Activated naive CD4-positive, alpha-beta T cell treated with Interleukin-2 at 50 U/mL for 16 hours (primary cell): Measurements from ENCODE around the gene SLC16A9.
"Not testable (repeated sequence)": the region's sequence is repeated elsewhere in the genome, so short reads cannot be mapped to it uniquely, and the experiment has no call there.

Experiments
- DNase-seq: peaks from one replicate; pipeline ENCODE4 v3.0.0-alpha.2; 2020

SLC16A9 gene, protein sequence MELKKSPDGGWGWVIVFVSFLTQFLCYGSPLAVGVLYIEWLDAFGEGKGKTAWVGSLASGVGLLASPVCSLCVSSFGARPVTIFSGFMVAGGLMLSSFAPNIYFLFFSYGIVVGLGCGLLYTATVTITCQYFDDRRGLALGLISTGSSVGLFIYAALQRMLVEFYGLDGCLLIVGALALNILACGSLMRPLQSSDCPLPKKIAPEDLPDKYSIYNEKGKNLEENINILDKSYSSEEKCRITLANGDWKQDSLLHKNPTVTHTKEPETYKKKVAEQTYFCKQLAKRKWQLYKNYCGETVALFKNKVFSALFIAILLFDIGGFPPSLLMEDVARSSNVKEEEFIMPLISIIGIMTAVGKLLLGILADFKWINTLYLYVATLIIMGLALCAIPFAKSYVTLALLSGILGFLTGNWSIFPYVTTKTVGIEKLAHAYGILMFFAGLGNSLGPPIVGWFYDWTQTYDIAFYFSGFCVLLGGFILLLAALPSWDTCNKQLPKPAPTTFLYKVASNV

DNA sequence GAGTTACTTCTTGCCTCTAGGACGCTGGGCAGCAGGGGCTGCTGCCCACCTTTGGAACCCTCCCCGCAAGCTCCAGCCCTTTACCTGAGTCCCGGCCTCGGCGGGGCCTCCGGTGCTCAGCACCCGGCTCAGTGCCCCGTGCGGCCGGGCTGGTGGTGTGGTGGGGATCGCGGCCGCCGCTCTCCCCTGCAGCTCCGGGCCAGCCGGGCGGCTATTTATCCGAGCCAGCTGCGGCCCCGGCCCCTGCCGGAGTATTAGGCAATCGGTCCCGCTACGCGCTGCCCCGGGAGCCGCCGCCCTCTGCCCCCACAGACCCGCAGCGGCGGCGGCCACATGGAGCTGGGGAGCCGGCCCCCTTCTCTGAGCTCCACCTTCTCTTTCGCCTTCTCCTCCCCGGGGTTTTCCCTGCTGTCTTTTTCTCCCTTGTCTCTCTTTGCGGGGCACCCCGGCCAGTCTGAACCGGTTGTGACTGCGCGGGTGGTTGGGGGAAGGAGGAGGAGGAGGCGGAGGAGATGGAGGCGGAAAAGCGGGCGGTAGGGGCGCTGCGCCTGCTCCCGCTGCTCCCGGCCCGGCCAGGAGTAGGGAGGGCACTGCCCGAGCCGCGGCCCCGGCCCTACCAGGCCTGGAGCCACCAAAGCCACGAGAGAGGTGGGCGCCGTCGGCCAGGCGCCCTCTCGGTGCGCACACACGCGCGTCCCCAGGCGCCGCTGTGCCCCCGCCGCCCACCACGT lies at the start of gene SLC16A9:
TSS of gene SLC16A9 (minus strand) at position 456 of the 731 bp plus-strand sequence. CDS start 25,559 bp downstream, outside the sequence.
- DNase-seq: peak; percentile 32

DNA sequence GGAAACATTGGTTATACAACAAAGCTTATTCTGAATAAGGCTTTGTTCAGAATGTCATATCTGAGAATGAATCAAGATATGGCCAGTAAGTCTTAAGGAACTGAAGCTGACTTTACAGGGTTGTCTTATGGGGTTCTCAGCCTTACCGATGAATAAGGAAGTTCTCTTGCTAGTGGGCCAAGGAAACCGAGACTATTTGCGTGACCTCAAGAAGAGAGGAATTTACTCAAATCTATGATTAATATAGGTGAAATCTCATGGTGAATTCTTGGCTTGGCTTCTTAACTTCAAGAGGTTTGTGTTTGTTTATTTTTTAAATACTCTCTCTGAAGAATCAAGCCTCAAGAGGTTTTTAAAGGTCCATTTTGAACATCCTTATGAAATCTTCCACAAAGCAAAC lies 48.3 kb upstream of the SLC16A9 start:
- DNase-seq: no peak

DNA sequence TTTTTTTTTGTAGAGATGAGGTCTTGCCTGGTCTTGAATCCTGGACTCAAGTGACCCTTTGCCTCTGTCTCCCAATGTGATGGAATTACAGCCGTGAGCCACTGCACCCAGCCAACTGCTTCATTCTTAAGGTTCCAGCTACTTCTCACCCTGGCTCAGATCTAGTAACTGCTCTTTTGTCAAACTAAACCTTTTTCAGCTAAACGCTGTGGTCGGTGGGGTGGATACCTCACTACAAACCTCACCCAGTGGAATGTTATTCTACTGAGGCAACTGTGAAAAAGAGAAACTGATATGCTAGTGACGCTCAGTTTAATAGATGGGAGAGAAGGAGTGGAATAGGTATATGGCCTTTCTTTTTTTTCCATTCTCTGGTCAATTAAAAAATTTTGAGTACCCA lies 45.3 kb upstream of the SLC16A9 start:
- no peak for DNase-seq

DNA sequence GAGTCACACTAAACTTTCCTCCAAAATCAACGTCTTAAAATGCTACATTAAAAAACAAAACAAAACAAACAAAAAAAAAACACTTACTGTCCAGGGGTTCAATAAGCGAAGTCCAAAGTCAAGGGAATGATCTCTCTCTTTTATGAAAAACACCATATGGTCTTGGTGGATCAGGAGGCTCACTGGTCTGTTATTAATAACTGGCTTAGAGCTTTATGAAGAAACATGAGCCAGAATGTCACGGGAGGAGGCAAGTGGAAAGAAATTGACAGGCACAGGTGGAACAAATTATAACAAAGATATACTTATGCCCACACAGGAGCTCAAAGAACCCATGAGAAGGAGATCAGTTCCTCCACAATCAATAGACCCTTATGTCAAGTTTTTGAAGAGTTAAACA lies 43.6 kb upstream of the SLC16A9 start, which contains the start of gene MRLN:
TSS of gene MRLN (minus strand) at position 189 of the 400 bp plus-strand sequence.
- no peak for DNase-seq

DNA sequence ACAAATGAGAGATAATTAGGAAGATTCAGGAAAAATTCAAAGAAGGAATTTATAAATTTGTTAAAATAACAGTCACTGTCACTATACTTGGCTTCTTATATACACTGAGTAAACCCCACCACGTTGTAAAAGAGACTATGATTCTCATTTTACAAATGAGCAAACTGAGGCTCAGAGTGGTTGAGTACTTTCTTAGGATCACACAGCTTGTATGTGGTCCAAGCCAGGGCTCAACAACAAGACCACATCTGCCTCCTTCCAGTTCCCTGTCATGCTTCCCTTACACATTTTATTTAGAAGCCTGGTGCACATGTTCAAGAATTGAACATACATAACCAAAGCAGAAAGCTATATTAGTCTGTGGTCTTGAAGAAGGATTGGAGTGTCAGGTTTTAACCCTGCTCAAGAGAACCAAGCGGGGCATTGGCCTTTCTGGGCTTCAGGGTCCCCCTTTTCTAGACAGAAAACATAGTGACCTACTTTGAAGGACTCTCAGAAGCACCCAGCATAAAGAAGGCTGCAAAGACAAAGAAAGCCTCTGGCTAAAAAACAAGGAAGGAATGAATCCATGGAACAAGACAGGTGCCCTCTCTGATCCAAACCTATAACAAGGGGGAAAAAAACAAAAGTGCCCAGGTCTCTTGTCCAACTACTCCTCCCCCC lies 42.8 kb upstream of the SLC16A9 start:
- no peak for DNase-seq

DNA sequence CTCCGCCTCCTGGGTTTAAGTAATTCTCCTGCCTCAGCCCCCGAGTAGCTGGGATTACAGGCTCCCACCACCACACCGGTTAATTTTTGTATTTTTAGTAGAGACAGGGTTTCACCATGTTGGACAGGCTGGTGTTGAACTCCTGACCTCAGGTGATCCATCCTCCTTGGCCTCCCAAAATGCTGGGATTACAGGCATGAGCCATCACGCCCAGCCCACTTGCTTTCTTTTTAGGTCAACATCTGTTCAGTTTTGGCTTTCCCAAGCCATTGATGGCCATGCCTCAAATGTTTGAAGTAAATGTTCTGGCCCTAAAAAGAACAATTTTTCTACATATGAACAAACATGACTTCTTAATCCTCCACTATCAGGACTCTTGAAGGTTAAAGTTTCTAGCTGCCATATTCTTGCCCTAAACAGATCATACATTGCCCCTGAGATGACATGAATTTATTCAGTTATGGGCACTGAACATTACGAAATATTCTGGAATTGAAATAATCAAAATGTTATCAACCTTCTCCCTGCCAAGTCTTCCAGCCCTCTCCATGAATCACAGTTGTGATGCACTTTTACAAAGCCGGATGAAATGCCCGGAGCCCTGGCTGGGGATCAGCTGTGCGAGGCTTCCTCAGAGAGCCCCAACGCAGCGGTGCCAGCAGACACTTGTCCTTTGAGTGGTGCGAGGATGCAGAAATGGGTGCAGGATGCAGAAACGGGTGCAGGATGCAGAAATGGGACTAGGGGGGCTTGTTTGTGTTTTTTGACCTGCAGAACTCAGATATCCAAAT lies 40.7 kb upstream of the SLC16A9 start:
- no peak for DNase-seq

DNA sequence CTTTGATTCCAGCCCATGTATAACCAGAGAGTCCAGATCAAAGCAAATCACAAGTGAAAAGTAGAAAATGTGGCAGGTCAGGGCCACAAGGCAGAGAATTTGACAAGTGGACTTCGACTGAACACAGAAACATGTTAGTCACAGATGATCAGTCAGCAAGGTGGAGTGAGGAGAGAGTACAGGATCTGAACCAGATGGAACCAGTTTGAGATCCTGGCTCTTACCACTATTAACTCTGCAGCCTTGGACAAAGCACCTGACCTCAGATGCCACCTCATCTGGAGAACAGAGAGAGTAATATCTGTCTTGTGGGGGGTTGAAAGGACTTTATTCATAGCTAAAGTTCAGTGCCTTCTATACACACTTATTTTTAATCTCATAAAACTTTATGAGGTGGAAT lies 39.2 kb upstream of the SLC16A9 start:
- no peak for DNase-seq

DNA sequence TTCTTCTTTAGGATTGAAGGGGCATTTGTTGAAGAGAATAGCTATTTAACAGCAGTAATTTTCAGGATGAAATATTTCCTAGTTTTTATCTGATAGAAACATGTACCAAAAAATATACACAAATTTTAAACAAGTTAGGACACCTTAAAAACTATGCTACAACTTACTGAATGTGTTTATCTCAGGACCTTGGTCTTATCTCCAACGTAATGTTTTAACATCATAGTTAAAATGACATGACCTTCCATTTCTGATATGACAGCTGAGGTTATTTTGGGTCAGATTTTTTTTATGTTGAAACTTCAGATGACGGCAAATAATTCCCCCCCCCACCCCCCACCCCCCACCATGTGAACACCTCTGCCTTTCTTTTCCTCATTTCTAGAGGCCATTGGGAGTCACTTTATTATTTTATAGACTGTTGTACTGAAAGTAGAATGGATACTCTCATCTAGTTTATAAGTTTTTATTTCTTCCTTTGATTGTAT lies 35.6 kb upstream of the SLC16A9 start:
- DNase-seq: no peak

DNA sequence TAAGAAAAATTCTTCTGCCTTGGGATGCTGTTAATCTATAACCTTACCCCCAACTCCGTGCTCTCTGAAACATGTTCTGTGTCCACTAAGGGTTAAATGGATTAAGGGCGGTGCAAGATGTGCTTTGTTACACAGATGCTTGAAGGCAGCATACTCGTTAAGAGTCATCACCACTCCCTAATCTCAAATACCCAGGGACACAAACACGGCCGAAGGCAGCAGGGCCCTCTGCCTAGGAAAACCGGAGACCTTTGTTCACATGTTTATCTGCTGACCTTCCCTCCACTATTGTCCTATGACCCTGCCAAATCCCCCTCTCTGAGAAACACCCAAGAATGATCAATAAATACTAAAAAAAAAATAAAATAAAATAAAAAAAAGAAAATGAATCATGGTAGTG lies 35.1 kb upstream of the SLC16A9 start:
- DNase-seq: not testable (repeated sequence)

DNA sequence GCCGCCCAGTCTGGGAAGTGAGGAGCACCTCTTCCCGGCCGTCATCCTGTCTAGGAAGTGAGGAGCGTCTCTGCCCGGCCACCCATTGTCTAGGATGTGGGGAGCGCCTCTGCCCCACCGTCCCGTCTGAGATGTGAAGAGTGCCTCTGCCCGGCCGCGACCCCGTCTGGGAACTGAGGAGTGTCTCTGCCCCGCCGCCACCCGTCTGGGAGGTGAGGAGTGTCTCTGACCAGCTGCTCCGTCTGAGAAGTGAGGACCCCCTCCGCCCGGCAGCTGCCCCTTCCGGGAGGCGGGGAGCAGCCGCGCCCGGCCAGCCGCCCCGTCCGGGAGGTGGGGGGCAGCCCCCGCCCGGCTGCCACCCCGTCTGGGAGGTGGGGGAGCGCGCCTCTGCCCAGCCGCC lies 34.5 kb upstream of the SLC16A9 start:
- not testable (repeated sequence) for DNase-seq

DNA sequence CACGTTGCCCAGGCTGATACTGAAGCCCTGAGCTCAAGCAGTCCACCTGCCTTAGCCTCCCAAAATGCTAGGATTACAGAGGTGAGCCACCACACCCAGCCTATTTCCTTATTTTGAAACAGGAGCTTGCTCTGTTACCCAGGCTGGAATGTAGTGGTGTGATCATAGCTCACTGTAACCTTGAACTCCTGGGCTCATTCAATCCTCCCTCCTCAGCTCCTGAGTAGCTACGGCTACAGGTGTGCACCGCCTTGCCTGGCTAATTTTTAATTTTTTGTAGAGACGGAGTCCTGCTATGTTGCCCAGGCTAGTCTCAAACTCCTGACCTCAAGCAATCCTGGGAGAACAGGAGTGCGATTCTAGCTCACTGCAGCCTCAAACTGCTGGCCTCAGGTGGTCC lies 31.9 kb upstream of the SLC16A9 start:
- no peak for DNase-seq

DNA sequence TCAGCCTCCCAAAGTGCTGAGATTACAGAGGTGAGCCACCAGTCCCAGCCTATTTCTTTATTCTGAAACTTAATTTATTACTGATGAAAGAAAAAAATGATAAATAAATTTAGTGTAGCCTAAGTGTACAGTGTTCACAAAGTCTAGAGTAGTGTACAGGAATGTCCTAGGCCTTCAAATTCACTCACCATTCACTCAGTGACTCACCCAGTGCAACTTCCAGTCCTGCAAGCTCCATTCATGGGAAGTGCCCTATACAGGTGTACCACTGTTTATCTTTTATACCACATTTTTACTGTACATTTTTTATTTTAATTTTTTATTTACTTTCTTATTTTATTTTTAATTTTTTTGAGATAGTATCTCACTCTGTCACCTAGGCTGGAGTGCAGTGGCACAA lies 31.4 kb upstream of the SLC16A9 start:
- DNase-seq: no peak

DNA sequence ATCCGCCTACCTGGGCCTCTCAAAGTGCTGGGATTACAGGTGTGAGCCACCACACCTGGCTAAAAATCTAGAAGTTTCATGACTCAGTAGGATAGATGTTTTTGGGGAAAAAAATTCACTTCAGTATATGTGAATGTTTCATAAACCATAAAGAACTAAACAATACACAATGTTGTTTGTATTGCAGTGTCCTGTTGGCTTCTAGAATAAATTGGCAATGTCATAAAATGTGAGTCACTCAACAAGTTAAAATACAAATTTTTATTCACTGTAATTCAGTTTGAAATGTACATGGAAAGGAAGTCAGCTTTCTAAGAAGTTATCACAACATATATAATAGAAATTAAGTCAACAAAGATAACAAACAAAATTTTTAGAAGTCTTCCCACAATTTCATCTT lies 27.1 kb upstream of the SLC16A9 start:
- no peak for DNase-seq

DNA sequence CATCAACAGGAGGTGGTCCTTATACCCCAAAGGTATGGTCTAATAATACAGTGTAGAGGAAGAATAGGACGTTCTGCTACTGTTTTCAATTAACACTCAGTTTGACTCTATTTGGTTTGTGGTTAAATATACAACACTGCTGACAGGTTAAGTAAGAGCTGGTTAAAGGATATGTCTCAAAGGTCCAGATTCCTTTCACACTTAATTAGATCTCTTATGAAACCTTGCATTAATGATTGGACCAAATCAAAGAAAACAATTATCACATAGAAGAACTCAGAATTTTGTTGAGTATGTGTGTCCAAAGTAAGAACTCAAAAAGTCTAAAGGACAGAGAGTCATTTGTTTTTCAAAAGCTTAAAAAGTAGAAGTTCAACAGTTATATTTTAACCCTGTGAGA lies 25.6 kb upstream of the SLC16A9 start:
- DNase-seq: no peak

DNA sequence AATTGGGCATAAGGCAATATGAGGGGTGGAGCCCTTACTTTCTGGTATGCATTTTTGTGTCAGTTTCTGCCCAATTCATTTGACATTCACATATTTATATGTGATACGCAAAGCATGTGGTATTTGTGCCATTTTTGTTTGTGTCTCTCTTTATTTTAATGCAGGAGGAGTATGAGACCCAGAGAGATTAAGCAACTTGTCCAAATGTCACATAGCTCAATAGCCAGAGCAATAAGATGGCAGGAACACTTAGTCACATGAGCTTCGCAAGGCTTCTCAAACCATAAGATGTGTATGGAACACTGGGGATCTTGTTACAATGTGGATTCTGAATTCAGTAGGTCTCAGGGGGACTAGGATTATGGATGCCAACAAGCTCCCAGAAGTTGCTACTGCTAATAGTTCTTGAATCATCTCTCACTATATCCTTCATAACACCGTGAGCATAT lies 24.4 kb upstream of the SLC16A9 start:
- DNase-seq: no peak

DNA sequence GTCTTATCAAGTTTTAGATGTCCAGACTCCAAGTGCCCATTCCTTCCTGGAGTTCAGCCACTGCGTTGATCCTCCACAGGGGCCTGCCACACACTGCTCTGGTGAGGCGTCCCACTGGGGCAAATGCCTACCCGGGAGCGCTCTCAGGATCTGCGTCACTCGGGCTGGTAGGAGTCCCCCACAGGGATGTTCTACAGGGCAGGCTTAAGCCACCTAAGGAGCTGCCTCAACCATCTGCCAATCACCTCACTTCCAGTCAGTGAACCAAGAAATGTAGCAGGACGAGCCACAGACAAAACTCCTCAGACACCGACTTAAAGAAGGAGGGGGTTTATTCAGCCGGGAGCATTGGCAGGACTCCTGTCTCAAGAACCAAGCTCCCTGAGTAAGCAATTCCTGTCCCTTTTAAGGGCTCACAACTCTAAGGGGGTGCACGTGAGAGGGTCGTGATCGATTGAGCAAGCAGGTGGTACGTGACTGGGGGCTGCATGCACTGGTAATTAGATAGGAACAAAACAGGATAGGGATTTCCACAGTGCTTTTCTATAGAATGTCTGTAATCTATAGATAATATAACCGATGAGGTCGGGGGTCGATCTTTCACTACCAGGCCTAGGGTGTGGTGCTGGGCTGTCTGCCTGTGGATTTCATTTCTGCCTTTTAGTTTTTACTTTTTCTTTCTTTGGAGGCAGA lies 23.8 kb upstream of the SLC16A9 start:
- DNase-seq: not testable (repeated sequence)

DNA sequence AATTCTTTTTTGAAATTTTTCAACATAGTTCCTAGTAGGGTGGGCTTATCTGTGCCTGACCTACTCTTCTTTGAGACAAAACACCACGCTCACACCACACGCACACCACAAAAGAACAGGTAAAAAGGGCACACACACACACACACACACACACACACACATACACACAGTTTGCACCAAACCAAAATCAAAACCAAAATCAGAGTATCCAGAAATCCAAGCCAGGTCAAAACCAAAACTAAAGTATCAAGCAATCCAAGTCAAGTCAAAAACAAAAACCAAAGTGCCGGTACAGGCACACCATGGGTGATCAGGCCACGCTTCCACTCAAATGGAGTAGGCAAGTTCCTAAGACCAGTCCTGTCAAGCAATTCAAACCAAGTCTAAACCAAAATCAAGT lies 23.2 kb upstream of the SLC16A9 start:
- DNase-seq: not testable (repeated sequence)

DNA sequence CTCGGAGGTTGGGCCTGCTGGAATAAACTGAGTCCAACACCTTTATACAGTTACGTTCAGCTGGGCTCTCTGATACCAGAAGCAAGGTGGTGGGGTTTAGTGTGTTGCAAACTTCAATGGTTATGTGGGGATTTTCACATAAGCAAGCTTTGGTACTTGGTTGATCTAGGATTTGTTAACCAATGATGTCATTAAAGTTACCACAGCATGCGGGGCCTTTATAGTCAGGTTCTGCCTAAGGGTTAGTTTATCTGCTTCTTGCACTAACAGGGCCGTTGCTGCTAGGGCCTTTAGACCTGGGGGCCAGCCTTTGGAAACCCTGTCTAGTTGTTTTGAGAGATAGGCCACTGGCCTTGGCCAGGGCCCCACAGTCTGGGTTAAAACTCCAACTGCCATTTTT lies 19.5 kb upstream of the SLC16A9 start:
- not testable (repeated sequence) for DNase-seq

DNA sequence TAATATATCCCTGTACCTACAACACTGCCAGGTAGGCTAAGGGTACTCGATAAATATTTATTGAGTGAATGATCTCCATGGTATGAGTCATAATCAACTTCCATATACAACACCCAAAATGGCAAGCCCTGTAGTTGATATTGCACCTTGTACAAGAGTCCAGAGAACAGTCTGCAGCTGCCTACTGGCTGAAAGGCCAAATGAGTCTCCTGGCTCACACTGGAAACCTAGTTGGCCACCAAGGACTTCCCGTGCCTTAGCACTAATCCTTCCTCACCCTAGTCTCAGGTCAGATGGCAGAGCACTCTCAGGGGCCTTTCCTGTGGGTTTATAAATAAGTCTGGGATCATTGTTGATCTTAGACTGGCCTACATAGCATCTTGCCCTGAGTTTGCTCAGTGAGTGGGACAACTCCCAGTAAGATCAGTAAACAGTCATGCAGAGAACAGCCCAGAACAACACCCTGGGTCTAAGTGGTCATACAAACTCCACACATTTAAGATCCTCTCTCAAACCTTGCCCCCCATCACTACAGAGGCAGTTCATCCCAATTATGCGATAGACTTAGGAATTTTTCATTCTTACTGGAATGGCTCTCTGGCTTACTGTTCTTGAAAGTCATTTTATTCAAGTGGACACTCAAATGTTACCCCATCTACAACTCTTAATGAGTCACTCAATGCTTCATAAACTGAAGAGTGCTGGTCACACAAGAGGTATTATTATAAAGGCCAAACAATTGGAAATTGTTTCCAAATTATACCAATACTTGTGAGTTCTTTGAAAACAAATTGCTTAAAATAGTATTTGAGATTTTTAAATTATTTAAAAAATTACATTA lies 14.7 kb upstream of the SLC16A9 start:
- no peak for DNase-seq

DNA sequence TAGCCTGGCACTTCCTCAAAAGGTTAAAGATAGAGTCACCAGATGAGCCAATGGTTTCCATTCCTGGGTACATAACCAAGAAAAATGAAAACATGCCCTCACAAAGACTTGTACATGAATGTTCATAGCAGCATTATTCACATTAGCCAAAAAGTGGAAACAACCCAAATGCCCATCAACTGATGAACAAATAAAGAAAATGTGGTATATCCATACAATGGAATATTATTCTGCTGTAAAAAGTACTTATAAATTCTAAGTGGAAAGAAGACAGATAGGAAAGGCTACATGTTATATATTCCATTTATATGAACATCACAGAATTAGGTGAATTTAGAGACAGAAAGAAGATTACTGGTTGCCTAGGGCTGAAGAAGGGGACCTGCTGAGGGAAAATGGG lies 10.7 kb upstream of the SLC16A9 start:
- DNase-seq: no peak

DNA sequence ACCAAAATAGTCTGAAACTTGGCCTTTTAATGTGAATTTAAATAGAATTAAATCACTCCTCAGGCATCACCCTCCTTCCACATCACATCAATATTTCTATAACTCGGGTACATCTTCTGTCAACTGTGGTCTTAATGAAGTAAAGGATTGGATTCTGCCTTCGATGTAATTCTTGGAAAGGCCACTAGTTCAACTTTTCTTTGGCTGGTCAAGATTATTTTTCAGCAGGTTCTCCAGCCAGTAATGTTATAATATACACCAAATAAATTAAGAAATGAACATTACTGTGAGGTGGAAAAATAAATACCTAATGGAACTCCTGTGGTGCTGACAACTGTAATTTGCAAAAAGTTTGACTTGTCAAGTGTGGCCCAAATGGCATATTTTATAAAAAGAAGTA lies 9.7 kb upstream of the SLC16A9 start:
- DNase-seq: no peak
